ENCODE data around the gene CACNA2D1. TPM values are rescaled to one million over a fixed set of nuclear protein-coding genes. Genes with fewer than 3 reads are reported as not detected.

Gene CACNA2D1
- total RNA-seq, 1 experiment from 2014 or later, result 36.2 TPM

- no peak overlapping the region for H3K27ac ChIP-seq (ENCODE audit: insufficient read length, low read depth, low read length)
- no peak overlapping the region for H3K4me2 ChIP-seq (ENCODE audit: insufficient read depth, insufficient read length, low read length)
- TF ChIP-seq CTCF (conservative IDR thresholded peaks at IDR 0.05), result no peak
- Mint-ChIP-seq H3K4me3 (no peak overlapping the region), H3K9me3 (no peaks in the 10 kb centered on the region), H3K36me3 (ENCODE audit: insufficient read depth in 1 of 3, low read depth in 3 of 3) (no peaks in the 10 kb centered on the region), H3K27me3 (ENCODE audit: low read depth) (no peaks in the 10 kb centered on the region), H3K27ac (no peak overlapping the region), H3K4me1 (peaks cover 5 to 8% of the 10 kb centered on the region in 2 experiments)
- no peak overlapping the region for H3K9ac ChIP-seq (ENCODE audit: extremely low read depth, insufficient read length, low read length)
- no peak overlapping the region for H3K14ac ChIP-seq (ENCODE audit: insufficient read depth, low read length)
- no peak overlapping the region for H3K4ac ChIP-seq (ENCODE audit: low read depth, low read length)
- no peak overlapping the region for H2AK5ac ChIP-seq (ENCODE audit: insufficient read length, low read length)
- no peak overlapping the region for H4K8ac ChIP-seq (replicated peaks; ENCODE audit: insufficient read length, low read depth, low read length)
- no peaks in the 10 kb centered on the region for H3K9me3 ChIP-seq (ENCODE audit: control insufficient read depth, low read depth, low read length)
- H2AFZ ChIP-seq (ENCODE audit: low read length), result no peak overlapping the region
- no peak overlapping the region for H2BK120ac ChIP-seq (ENCODE audit: low read depth, low read length, poor library complexity, severe bottlenecking)
- no peak for DNase-seq
- H3K23ac ChIP-seq (ENCODE audit: insufficient read length, low read depth, low read length), result no peak overlapping the region
- no peak overlapping the region for H3T11ph ChIP-seq (ENCODE audit: low read length)
- H2BK12ac ChIP-seq (ENCODE audit: insufficient read length, low read depth, low read length), result no peak overlapping the region
- H3K23me2 ChIP-seq (ENCODE audit: insufficient read length, low read depth, low read length, poor library complexity, severe bottlenecking), result no peaks in the 10 kb centered on the region
- no peak overlapping the region for H4K5ac ChIP-seq (ENCODE audit: insufficient read length, low read depth, low read length)
- H3K79me1 ChIP-seq (ENCODE audit: insufficient read depth, low read depth, low read length, poor library complexity, severe bottlenecking), result no peaks in the 10 kb centered on the region
- no CpG with 5 or more reads among the region's 3 CpGs for WGBS (ENCODE audit: extremely low coverage, insufficient read length, low lambda C conversion rate)
- no peak overlapping the region for H3K18ac ChIP-seq (ENCODE audit: insufficient read length, low read depth, low read length)
- H3K79me2 ChIP-seq (ENCODE audit: insufficient read depth, low read length), result no peaks in the 10 kb centered on the region
- H2BK5ac ChIP-seq (ENCODE audit: insufficient read length, low read length), result no peak overlapping the region
- no peaks in the 10 kb centered on the region for H4K20me1 ChIP-seq (ENCODE audit: control insufficient read depth, insufficient read depth, insufficient read length)
- no peaks in the 10 kb centered on the region; the same call in 1 of the 2 replicates for H3K4me1 ChIP-seq (ENCODE audit: insufficient read depth, low read length)
- no peak overlapping the region for H3K56ac ChIP-seq (ENCODE audit: insufficient read length, low read depth, low read length)
- no peak overlapping the region for H2BK15ac ChIP-seq (ENCODE audit: low read depth, low read length)
- no peak overlapping the region for H4K91ac ChIP-seq (ENCODE audit: insufficient read length, low read depth, low read length)
- H2BK20ac ChIP-seq (ENCODE audit: low read depth, low read length, poor library complexity, severe bottlenecking), result no peak overlapping the region
- no peaks in the 10 kb centered on the region for H3K27me3 ChIP-seq (ENCODE audit: insufficient read depth, low read length)
Measured at GRCh38 chr7:82226191-82226590, 217.4 kb downstream of the CACNA2D1 start.
